Articular chondrocyte of knee joint (primary cell): ENCODE measurements around the gene DUS1L. TPM values are rescaled to one million over a fixed set of nuclear protein-coding genes. Genes with fewer than 3 reads are reported as not detected.

ENCODE experiments used
- total RNA-seq: library from RNA; depleted of rRNA; stranded (reverse); fragments of >200 nt; gene quantifications from 2 replicates; pipeline ENCODE4 v1.2.3, GENCODE V29; 2012

DUS1L gene
- 22.8 and 35.9 TPM in 2 replicates for total RNA-seq

GRCh38 chr17:82065638-82066303 lies at the start of gene DUS1L:
Gene DUS1L, minus strand, starts transcription at chr17:82065804. Its CDS starts 745 bp downstream, at chr17:82065059.

GRCh38 chr17:82098169-82098938 lies 32.8 kb upstream of the DUS1L start, which contains the start of gene FASN:
Gene FASN, minus strand, starts transcription at chr17:82098236. Its CDS starts 1,791 bp downstream, at chr17:82096445.

GRCh38 chr17:82051776-82052637 lies 13.6 kb downstream of the DUS1L start, which contains the start of the genes GPS1 and RFNG:
Gene GPS1, plus strand, starts transcription at chr17:82051898. Its CDS starts 34 bp downstream, at chr17:82051932.
Gene RFNG, minus strand, starts transcription at chr17:82051811. Its CDS starts 45 bp downstream, at chr17:82051766.

GRCh38 chr17:82037092-82037888 lies 28.3 kb downstream of the DUS1L start, which contains the start of gene DCXR:
Gene DCXR, minus strand, starts transcription at chr17:82037697. Its CDS starts 15 bp downstream, at chr17:82037682.

GRCh38 chr17:82031303-82031884 lies 34.2 kb downstream of the DUS1L start, which contains the start of gene RAC3:
Gene RAC3, plus strand, starts transcription at chr17:82031678. Its CDS starts 84 bp downstream, at chr17:82031762.

GRCh38 chr17:82022981-82023446 lies 42.6 kb downstream of the DUS1L start, which contains the start of gene LRRC45:
Gene LRRC45, plus strand, starts transcription at chr17:82023305. Its CDS starts 339 bp downstream, at chr17:82023644.

GRCh38 chr17:82022310-82022980 lies 43.2 kb downstream of the DUS1L start, which contains the start of gene CENPX:
Gene CENPX, minus strand, starts transcription at chr17:82022878. Its CDS starts 17 bp downstream, at chr17:82022861.

Other genes with a start within 250 kb of the DUS1L start
- 74.4 and 76.3 TPM in 2 replicates for gene MCRIP1, start 232.5 kb downstream of the DUS1L start, total RNA-seq
- gene PPP1R27, start 230.8 kb downstream of the DUS1L start, total RNA-seq: not detected in 2 replicates
- 1,029 and 1,052 TPM in 2 replicates for gene P4HB, start 205.3 kb downstream of the DUS1L start, total RNA-seq
- 101 and 134 TPM in 2 replicates for gene ARHGDIA, start 194.5 kb downstream of the DUS1L start, total RNA-seq
- gene ALYREF, start 174.2 kb downstream of the DUS1L start, total RNA-seq: 73.4 and 74.3 TPM in 2 replicates
- gene ANAPC11, start 174.1 kb downstream of the DUS1L start, total RNA-seq: 121 and 124 TPM in 2 replicates
- 0.13 and 0.43 TPM in 2 replicates for gene NPB, start 163.6 kb downstream of the DUS1L start, total RNA-seq
- gene PCYT2, start 154.4 kb downstream of the DUS1L start, total RNA-seq: 29.8 and 32.8 TPM in 2 replicates
- 15.4 and 15.7 TPM in 2 replicates for gene SIRT7, start 147.6 kb downstream of the DUS1L start, total RNA-seq
- 12.9 and 14.5 TPM in 2 replicates for gene MAFG, start 138.1 kb downstream of the DUS1L start, total RNA-seq
- 64.2 and 98.0 TPM in 2 replicates for gene PYCR1, start 128.5 kb downstream of the DUS1L start, total RNA-seq
- not detected in 2 replicates for gene MYADML2, start 118.6 kb downstream of the DUS1L start, total RNA-seq
- gene NOTUM, start 104.6 kb downstream of the DUS1L start, total RNA-seq: not detected in 2 replicates
- 18.8 and 22.2 TPM in 2 replicates for gene ASPSCR1, start 88.2 kb downstream of the DUS1L start, total RNA-seq
- gene CENPX, start 42.9 kb downstream of the DUS1L start, total RNA-seq: 17.1 and 25.3 TPM in 2 replicates
- 7.5 and 7.7 TPM in 2 replicates for gene LRRC45, start 42.5 kb downstream of the DUS1L start, total RNA-seq
- gene RAC3, start 34.1 kb downstream of the DUS1L start, total RNA-seq: 2.1 and 7.1 TPM in 2 replicates
- gene DCXR, start 28.1 kb downstream of the DUS1L start, total RNA-seq: 31.0 and 31.9 TPM in 2 replicates
- gene RFNG, start 14.0 kb downstream of the DUS1L start, total RNA-seq: 33.5 and 43.4 TPM in 2 replicates
- gene GPS1, start 13.9 kb downstream of the DUS1L start, total RNA-seq: 70.8 and 78.7 TPM in 2 replicates
- 40.9 and 57.5 TPM in 2 replicates for gene FASN, start 32.4 kb upstream of the DUS1L start, total RNA-seq
- gene CCDC57, start 147.0 kb upstream of the DUS1L start, total RNA-seq: 16.7 and 17.9 TPM in 2 replicates
- gene SLC16A3, start 163.2 kb upstream of the DUS1L start, total RNA-seq: 108 and 125 TPM in 2 replicates
- gene CSNK1D, start 207.9 kb upstream of the DUS1L start, total RNA-seq: 49.0 and 49.5 TPM in 2 replicates